PC-9 (cell line): Measurements from ENCODE around the gene PPFIBP1. TPM values are rescaled to one million over a fixed set of nuclear protein-coding genes. Genes with fewer than 3 reads are reported as not detected.

Experiments
- BruUV-seq: library from RNA; stranded (reverse); fragments of 400-500 nt; replicated peaks from 2 replicates; lab custom pipeline; 2021; lab: Mats Ljungman, UMichigan
- CTCF ChIA-PET: fragments of 300-600 bp; sonication (Branson Sonifier 250); formaldehyde crosslinking; loops from one replicate; lab custom pipeline; 2022; ENCODE audit warnings: antibody characterized with exemption; lab: Charles Lee
- POLR2A ChIA-PET: fragments of 300-600 bp; sonication (Branson Sonifier 250); formaldehyde crosslinking; loops from one replicate; lab custom pipeline; 2022; ENCODE audit warnings: antibody characterized with exemption; ENCODE audit not compliant: unreplicated experiment; lab: Charles Lee
- DNase-seq, 2 experiments: peaks; one replicate each; pipeline versions ENCODE4 v3.0.0 to v3.0.0-alpha.2; 2015 to 2022; ENCODE audit warnings: mixed read lengths in 1 of 2
- H2AFZ ChIP-seq: fragments of 200-600 bp; sonication (generic); 2 replicates; pipeline ENCODE4 v1.8.1; 2017; ENCODE audit warnings: antibody characterized with exemption
- H3F3A ChIP-seq: fragments of 200-600 bp; sonication (generic); 2 replicates; pipeline ENCODE4 v1.8.1; 2017; ENCODE audit warnings: antibody characterized with exemption, mild to moderate bottlenecking, low read depth; ENCODE audit not compliant: insufficient read depth
- H3K27ac ChIP-seq: fragments of 200-600 bp; sonication (generic); 2 replicates; pipeline ENCODE4 v1.6.1; 2016; ENCODE audit warnings: mixed run types
- H3K27me3 ChIP-seq: fragments of 200-600 bp; sonication (generic); 2 replicates; pipeline ENCODE4 v1.6.1; 2016; ENCODE audit warnings: low read depth, mixed run types; ENCODE audit not compliant: insufficient read depth
- H3K36me3 ChIP-seq: fragments of 200-600 bp; sonication (generic); 2 replicates; pipeline ENCODE4 v1.6.1; 2016; ENCODE audit warnings: low read depth, mixed run types
- H3K4me1 ChIP-seq: fragments of 200-600 bp; sonication (generic); replicated peaks from 2 replicates; pipeline ENCODE4 v1.6.1; 2016; ENCODE audit warnings: mixed run types; ENCODE audit not compliant: insufficient read depth
- H3K4me2 ChIP-seq: fragments of 200-600 bp; sonication (generic); 2 replicates; pipeline ENCODE4 v1.6.1; 2017; ENCODE audit warnings: mixed run types
- H3K4me3 ChIP-seq: fragments of 200-600 bp; sonication (generic); 2 replicates; pipeline ENCODE4 v1.6.1; 2016; ENCODE audit warnings: mixed run types
- H3K79me2 ChIP-seq: fragments of 200-600 bp; sonication (generic); 2 replicates; pipeline ENCODE4 v1.6.1; 2017; ENCODE audit warnings: low read depth, mixed run types
- H3K9me2 ChIP-seq: fragments of 200-600 bp; sonication (generic); 2 replicates; pipeline ENCODE4 v1.8.1; 2017; ENCODE audit warnings: mild to moderate bottlenecking; ENCODE audit not compliant: insufficient read depth
- H3K9me3 ChIP-seq: fragments of 200-600 bp; sonication (generic); 2 replicates; pipeline ENCODE4 v1.8.1; 2016; ENCODE audit warnings: low read depth; ENCODE audit not compliant: insufficient read depth
- H4K20me1 ChIP-seq: fragments of 200-600 bp; sonication (generic); 2 replicates; pipeline ENCODE4 v1.8.1; 2017; ENCODE audit not compliant: insufficient read depth
- EZH2 ChIP-seq: fragments of 200-600 bp; sonication (generic); IDR thresholded peaks from 2 replicates; pipeline ENCODE4 v1.8.0; 2017; ENCODE audit warnings: antibody characterized with exemption, low read depth
- intact Hi-C: fragments of 100-400 bp; cut with micrococcal nuclease; formaldehyde crosslinking; loops from one replicate; pipeline ENCODE4 v1.10.0; 2022; ENCODE audit not compliant: unreplicated experiment
- total RNA-seq: library from RNA; stranded (reverse); gene quantifications from 2 replicates; pipeline ENCODE4 v1.2.3, GENCODE V29; 2021
- TF ChIP-seq, protein P1 (sequence below): fragments of 200-600 bp; sonication (generic); conservative IDR thresholded peaks from 2 replicates; pipeline ENCODE4 v1.6.1; 2017; ENCODE audit warnings: mixed run types, antibody characterized with exemption, mild to moderate bottlenecking, moderate library complexity

The PPFIBP1 gene
- total RNA-seq, 1 experiment from 2014 or later = 77.0 TPM

DNA sequence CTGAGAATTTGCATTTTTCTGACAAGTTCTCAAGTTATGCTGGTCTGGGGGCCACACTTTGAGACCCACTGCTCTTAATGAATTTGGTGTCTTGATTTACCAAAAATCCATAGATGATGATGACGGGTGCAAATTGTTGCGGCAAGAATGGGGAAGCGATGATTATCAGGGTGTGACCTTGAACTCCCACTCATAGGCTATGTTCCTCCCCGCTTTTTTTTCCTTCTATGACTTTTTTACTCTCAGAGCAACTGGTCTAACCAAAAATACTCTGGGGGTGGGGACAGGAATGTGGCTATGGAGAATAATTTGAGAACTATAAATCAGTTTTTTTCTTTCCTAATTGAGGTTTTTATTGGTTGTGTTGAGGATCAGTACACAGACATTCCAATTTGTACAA, 83.6 kb downstream of the PPFIBP1 start:
- Histone ChIP-seq H3K27me3 (no peaks in the 10 kb centered on the region), H3K9me3 (no peaks in the 10 kb centered on the region), H3K36me3 (no peaks in the 10 kb centered on the region), H3K79me2 (0 out of 2 replicates have a peak, but pooled peaks cover 3% of the 10 kb centered on the region), H3K4me2 (no peak overlapping the region), H3K4me3 (no peak overlapping the region), H3K27ac (no peak overlapping the region), H4K20me1 (no peaks in the 10 kb centered on the region), H3K9me2 (no peaks in the 10 kb centered on the region), H3K4me1 (peaks cover 4% of the 10 kb centered on the region; the same call in 1 of the 2 replicates), H2AFZ (no peak overlapping the region), H3F3A (no peaks in the 10 kb centered on the region)
- no TSS peak for BruUV-seq
- no peak for DNase-seq
- TF ChIP-seq, protein P1, sequence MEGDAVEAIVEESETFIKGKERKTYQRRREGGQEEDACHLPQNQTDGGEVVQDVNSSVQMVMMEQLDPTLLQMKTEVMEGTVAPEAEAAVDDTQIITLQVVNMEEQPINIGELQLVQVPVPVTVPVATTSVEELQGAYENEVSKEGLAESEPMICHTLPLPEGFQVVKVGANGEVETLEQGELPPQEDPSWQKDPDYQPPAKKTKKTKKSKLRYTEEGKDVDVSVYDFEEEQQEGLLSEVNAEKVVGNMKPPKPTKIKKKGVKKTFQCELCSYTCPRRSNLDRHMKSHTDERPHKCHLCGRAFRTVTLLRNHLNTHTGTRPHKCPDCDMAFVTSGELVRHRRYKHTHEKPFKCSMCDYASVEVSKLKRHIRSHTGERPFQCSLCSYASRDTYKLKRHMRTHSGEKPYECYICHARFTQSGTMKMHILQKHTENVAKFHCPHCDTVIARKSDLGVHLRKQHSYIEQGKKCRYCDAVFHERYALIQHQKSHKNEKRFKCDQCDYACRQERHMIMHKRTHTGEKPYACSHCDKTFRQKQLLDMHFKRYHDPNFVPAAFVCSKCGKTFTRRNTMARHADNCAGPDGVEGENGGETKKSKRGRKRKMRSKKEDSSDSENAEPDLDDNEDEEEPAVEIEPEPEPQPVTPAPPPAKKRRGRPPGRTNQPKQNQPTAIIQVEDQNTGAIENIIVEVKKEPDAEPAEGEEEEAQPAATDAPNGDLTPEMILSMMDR = no peak
- no peak for TF ChIP-seq EZH2
- ChIA-PET CTCF (no interaction called here), POLR2A (interaction anchor here (0.6 kb wide), 1 partner anchor 34 kb away, joined by 3 read pairs; no protein-coding TSS in a partner anchor)
- intact Hi-C loops = no loop called here

DNA sequence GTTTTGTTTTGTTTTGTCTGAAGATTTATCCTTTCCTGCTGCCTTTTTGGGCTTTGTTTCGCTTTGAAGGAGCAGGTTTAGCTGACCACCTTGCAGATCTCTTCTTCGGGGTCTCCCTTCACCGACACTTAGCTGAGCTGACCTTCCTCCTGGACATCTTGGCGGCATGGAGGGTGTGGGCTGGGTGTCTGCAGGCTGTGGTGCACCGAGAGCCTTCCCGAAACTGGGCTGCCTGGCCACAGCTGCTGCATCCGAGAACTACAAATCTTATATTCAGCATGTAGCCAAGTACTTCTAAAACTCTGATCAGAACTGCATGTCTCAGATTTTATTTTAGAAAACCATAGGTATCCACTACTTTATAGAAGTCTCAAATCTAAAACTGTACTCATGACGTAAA, 84.9 kb downstream of the PPFIBP1 start:
- Histone ChIP-seq H3K4me1 (0 out of 2 replicates have a peak, but pooled peaks cover 3% of the 10 kb centered on the region), H3K27me3 (no peaks in the 10 kb centered on the region), H3K79me2 (0 out of 2 replicates have a peak, but pooled peaks cover 3% of the 10 kb centered on the region), H3K36me3 (no peaks in the 10 kb centered on the region), H3K4me3 (no peak overlapping the region), H3K9me3 (no peaks in the 10 kb centered on the region), H3K9me2 (no peaks in the 10 kb centered on the region), H2AFZ (no peak overlapping the region), H3F3A (no peaks in the 10 kb centered on the region), H3K27ac (no peak overlapping the region), H4K20me1 (no peaks in the 10 kb centered on the region), H3K4me2 (no peak overlapping the region)
- no peak for DNase-seq
- TF ChIP-seq, protein P1 = no peak
- TF ChIP-seq EZH2 = no peak
- BruUV-seq = no TSS peak
- ChIA-PET POLR2A (no interaction called here), CTCF (no interaction called here)
- intact Hi-C loops = no loop called here

DNA sequence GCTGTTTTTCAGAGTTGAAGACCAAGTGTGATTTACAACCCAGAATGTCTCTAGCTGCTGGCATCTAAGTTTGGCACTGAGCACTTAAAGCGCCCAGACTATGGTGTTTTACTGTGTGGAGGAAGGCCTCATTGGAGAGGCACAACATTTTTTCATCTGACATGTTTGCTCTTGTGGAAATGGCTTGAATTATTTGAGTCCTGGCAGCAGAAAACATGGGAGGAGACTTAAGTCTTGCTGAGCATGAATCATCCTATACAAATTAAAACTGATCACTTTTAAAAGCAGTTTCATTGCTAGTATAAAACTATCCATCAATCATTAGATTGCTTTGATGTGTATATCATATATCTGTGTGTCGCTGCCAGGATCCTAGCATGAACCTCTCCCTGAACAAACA, 86.4 kb downstream of the PPFIBP1 start:
- TF ChIP-seq, protein P1 = no peak
- Histone ChIP-seq H3K9me2 (no peaks in the 10 kb centered on the region), H3K4me3 (no peak overlapping the region), H3K4me1 (peaks cover 3% of the 10 kb centered on the region; the same call in 1 of the 2 replicates), H3K79me2 (0 out of 2 replicates have a peak, but pooled peaks cover 3% of the 10 kb centered on the region), H3K36me3 (no peaks in the 10 kb centered on the region), H2AFZ (no peak overlapping the region), H3K27me3 (no peaks in the 10 kb centered on the region), H3K4me2 (no peak overlapping the region), H3K27ac (no peak overlapping the region), H3F3A (no peaks in the 10 kb centered on the region), H4K20me1 (no peaks in the 10 kb centered on the region), H3K9me3 (no peaks in the 10 kb centered on the region)
- ChIA-PET POLR2A (no interaction called here), CTCF (no interaction called here)
- no TSS peak for BruUV-seq
- intact Hi-C loops = no loop called here
- no peak for DNase-seq
